GM21390 (cell line): ENCODE data around the gene C3orf52.
A peak's percentile ranks its signal among the peaks of the same experiment; 100 is the strongest.

Experiments used
- ATAC-seq: cut with Tn5 transposase; IDR thresholded peaks from one replicate; pipeline ENCODE4 v1.9.1; 2021; ENCODE audit not compliant: unreplicated experiment

The C3orf52 gene

GRCh38 chr3:112117841-112118571, 31.8 kb downstream of the C3orf52 start:
- ATAC-seq: no peak

GRCh38 chr3:112119962-112120836, 34.0 kb downstream of the C3orf52 start:
- ATAC-seq: no peak

GRCh38 chr3:112121577-112122547, 35.7 kb downstream of the C3orf52 start:
- ATAC-seq: no peak

GRCh38 chr3:112122870-112123269, 36.7 kb downstream of the C3orf52 start:
- no peak for ATAC-seq

GRCh38 chr3:112123548-112123947, 37.4 kb downstream of the C3orf52 start:
- ATAC-seq: no peak

GRCh38 chr3:112124907-112125607, 38.9 kb downstream of the C3orf52 start:
- no peak for ATAC-seq

- no peak for ATAC-seq
Observed at GRCh38 chr3:112126511-112126911, 40.3 kb downstream of the C3orf52 start.

- peak; percentile 32 for ATAC-seq
Observed at GRCh38 chr3:112127522-112128494, 41.6 kb downstream of the C3orf52 start.

GRCh38 chr3:112128843-112129727, 42.9 kb downstream of the C3orf52 start:
- ATAC-seq: peak; percentile 34

- ATAC-seq: no peak
Observed at GRCh38 chr3:112129925-112130637, 43.9 kb downstream of the C3orf52 start.

GRCh38 chr3:112130638-112130993, 44.4 kb downstream of the C3orf52 start:
- ATAC-seq: no peak

- ATAC-seq: no peak
Observed at GRCh38 chr3:112131111-112131510, 44.9 kb downstream of the C3orf52 start.

GRCh38 chr3:112132088-112132487, 45.9 kb downstream of the C3orf52 start:
- ATAC-seq: no peak

- no peak for ATAC-seq
Observed at GRCh38 chr3:112132554-112132953, 46.4 kb downstream of the C3orf52 start.

GRCh38 chr3:112132975-112133448, 46.8 kb downstream of the C3orf52 start, which contains the start of gene GCSAM:
GCSAM (minus strand) TSS chr3:112133248; CDS start chr3:112133120, 128 bp downstream.
- ATAC-seq: peak; percentile 69

GRCh38 chr3:112133626-112134334, 47.6 kb downstream of the C3orf52 start:
- ATAC-seq: no peak
